GM18505 (cell line): ENCODE results near the gene SLC24A4.

ENCODE experiments used
- ATAC-seq: cut with Tn5 transposase; IDR thresholded peaks from one replicate; pipeline ENCODE4 v1.9.1; 2021; ENCODE audit not compliant: unreplicated experiment
- POLR2A ChIP-seq: IDR thresholded peaks from 4 replicates; pipeline ENCODE4 v1.6.1; 2011; ENCODE audit warnings: borderline replicate concordance; ENCODE audit not compliant: insufficient read depth, insufficient read length; ENCODE audit errors: extremely low read depth

The SLC24A4 gene

DNA sequence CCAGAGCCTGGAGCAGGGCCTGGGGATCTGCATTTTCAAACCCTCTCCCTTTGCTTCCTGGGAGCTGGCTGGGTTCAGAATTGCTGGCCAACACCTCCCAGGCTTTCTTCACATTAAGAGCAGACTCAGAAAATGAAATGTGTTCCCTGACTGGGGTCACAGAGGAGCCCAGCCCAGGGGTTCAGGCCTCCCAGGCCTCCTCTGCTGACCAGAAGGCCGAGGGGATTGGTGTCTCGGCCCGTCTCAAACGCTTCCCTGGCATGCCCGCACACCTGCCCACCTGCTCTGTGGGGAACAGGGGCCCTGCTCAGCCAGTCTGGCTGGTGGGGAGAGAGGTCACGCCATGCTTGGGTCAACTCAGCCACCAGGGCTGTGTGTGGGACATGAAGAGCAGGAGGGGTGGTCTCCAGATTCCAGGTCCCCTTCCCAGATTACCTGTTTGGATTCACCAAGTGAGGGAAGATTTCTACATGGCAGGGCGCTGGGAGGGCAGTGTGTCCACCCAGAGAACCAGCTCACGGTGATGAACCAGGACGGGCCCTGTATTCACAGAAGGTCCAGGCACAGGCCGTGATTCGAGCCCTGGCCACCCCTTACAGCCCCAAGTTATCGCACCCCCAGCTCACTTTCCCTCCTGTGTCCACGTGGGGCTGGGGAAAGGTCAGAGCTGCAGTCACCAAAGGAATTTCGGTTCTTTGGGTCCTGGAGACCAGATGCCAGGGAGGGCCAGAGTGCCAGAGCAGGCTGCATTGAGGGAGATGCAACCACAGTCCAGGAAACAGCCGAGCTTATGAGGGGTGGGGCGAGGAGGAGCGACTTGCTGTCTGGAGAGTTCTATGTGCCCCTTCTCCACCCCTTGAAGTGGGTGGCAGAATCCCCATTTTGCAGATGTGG lies 135.4 kb downstream of the SLC24A4 start:
- no peak for ATAC-seq
- TF ChIP-seq POLR2A, result no peak

DNA sequence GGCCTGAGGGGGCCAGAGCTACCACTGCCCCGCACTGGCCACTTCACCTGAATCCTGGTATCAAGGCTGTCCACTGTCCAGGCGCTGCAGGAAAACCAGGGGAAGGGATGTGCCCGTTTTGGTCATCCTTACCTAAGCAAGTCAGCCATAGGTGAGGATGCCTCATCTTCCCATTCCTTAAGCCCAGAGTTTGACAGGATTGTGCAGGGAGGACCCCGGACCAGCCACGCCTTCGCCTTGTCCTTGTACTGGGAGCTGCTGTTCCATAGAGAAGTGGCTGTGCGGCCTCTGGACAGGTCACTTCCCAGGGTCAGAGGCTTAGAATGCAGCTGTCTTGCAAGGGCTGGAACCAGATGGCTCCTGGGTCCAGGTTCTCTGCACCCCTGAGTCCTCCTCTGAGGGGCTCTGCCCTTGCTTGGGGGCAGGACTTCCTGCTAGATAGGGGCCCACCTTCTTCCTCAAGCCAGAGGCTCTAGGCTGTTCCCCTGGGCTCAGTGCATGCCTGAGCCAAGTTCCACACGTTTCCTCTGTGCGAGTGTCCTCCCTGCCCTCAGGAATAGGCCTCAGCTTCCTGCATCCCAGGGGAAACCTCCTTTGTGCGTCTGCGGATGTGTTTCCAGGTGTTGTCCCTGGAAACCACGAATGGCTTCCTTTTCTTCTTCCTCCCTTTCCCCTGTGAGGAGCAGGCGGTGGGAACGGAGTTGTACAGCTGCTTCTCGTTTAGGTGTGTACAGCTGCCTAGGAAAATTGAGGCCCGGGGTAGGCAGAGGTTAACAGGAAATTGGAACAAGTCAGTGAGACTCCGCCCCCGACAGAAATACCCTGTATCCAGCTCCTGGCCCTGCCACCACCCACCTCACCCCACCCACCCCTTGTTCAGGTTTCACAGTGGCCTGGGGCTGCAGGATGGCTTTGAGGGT lies 136.3 kb downstream of the SLC24A4 start:
- no peak for TF ChIP-seq POLR2A
- no peak for ATAC-seq

DNA sequence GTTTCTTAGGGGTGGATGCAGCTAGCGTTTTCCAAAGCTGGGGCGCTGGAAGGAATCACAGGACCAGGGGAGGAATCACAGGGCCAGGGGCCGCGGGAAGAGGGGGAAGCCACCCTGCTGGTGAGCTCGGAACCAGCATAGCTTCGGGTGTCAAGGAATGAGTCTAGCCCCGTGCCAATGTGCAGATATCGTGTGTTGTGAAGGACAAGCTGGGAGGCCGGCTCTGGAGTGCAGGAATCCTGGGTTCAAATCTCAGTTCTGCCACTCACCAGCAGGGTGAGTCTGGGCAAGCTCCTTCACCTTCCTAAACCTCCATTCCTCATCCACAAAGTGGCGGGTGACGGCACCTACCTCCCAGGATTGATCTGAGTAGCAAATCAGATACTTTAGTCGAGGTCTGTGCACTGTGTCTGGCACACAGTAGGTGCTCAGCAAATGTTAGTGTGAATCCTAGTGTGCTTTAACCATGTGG lies 137.0 kb downstream of the SLC24A4 start:
- TF ChIP-seq POLR2A, result no peak
- no peak for ATAC-seq

DNA sequence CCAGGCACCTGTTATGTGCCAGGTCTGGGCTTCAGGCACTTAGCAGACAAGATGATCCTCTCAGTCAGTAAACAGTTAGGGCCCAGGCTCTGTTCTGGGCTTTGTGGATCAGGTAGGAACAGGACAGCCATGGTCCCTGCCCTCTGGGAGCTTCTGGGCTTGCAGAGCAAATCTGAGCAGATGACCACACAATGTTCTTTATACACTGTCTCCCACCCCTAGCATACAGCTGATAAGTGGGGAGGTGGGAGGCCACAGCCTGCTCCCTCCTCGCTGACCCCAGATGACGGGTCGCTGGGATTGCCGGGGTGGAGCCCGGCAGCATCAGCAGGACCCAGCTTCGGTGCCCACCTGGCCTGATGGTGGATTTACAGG lies 137.6 kb downstream of the SLC24A4 start:
- ATAC-seq, result no peak
- no peak for TF ChIP-seq POLR2A

DNA sequence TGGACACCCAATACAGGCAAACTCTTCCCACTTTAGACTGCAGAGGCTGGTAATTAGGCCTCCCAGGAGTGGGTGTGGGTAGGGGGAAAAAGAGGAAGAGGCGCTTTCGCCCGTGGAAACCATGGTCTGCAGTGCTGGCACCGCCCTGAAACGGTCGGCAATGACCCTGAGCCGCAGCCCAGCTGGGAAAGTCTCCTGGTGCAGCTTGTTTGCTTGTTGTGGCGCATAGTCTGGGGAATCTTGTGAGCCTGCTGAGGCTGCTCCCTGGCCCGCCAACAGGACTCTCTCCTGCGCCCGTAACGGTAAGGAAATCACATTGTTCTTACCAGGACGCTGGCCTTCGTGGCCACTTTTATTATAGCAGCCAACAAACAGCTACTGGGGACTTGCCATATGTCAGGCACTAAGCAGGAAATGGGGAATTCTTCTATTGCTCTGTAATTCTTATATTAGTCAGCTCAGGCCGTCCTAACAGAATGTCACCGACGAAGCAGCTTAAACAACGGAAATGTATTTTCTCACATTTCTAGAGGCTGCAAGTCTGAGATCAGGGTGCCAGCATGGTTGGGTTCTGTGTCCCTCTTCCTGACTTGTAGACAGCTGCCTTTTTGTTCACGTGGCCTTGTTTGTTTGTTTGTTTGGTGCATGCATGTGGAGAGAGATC lies 138.1 kb downstream of the SLC24A4 start:
- TF ChIP-seq POLR2A, result no peak
- no peak for ATAC-seq

DNA sequence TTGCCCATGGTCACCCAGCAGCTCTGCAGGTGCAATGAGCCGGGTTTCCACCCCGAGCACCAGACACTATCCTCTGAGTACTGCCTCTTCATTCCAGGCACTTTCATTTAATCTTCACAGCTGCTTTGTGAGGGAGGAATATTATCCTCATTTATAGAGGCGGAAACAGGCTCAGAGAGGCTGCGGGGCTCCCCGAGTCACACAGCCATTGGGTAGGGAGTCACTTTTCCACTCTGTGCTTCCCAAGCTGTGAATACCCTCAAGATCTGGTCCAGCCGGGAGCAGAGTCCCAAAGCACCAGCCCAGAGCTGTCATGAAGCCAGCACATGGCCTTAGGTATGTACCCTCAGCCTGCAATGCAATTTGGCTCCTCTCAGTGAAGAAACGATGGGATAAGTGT lies 138.9 kb downstream of the SLC24A4 start:
- no peak for TF ChIP-seq POLR2A
- no peak for ATAC-seq

DNA sequence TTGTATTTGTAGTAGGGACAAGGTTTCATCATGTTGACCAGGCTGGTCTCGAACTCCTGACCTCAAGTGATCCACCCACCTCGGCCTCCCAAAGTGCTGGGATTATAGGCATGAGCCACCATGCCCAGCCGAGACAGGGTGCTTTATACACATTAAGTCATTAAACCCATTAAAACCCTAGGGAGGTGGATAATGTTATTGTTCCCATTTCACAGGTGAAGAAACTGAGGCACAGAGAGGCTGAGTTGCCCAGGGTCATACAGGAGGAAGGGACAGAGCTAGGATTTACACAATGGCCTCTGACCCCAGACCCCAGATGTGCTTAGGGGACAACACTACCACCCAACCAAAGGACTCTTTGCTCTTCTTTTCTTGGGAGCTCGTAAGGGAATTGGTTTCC lies 139.6 kb downstream of the SLC24A4 start:
- TF ChIP-seq POLR2A, result no peak
- no peak for ATAC-seq

DNA sequence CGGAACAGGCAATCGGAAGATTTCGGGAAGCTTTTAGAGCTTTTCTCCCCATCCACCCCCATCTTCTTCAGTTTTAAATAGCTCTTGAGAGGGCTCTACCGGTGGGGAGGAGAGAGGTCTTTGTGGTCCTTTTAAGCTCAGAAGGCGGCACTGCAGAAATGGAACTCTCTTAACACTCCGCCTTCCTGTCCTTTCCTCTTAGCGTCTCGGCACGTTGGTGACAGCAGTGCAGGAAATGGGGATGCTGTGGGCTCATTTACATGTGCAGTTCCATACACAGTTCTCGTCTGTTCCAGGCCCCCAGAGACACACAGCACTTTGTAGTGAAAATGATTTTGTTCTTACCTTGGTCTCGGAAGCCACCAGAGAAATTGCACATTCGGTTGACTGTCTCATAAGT lies 140.2 kb downstream of the SLC24A4 start:
- no peak for ATAC-seq
- TF ChIP-seq POLR2A, result no peak

DNA sequence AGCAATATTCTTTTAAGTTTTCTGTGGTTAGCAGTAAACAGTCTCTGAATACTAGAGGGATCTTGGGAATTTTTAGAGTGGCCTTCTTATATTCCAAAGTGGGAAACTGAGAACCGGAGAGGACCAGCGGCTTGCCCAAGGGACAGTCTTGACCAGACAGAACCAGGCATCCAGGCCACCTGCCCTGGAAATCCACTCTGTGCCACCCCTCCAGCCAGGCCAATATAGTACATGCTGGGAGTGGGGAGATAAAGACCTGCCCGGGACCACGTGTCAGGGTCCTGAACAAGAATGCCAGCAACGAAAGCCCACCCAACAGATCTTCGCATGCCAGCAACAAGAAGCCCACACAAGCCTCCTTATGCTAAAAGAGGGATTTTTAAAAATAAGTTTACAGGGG lies 141.2 kb downstream of the SLC24A4 start:
- ATAC-seq, result no peak
- TF ChIP-seq POLR2A, result no peak

DNA sequence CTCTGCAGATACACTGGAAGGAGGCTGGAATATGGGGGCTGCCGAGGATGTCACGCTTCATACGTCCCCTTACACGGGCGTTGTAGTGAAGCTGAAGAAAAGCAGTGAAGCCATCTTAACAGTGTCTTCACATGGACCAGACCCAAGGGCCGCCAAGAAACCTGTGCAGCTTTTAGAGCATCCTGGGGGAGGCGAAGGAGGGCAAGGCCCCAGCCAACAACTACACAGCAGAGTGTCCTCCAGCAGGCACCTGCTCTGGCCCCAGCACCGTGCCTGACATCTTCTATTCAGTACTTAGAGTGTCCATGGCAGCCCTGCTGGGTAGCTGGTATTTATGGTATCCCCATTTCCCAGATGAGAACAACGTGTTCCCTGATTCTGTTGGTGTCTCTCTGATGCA lies 141.8 kb downstream of the SLC24A4 start:
- no peak for TF ChIP-seq POLR2A
- ATAC-seq, result no peak

DNA sequence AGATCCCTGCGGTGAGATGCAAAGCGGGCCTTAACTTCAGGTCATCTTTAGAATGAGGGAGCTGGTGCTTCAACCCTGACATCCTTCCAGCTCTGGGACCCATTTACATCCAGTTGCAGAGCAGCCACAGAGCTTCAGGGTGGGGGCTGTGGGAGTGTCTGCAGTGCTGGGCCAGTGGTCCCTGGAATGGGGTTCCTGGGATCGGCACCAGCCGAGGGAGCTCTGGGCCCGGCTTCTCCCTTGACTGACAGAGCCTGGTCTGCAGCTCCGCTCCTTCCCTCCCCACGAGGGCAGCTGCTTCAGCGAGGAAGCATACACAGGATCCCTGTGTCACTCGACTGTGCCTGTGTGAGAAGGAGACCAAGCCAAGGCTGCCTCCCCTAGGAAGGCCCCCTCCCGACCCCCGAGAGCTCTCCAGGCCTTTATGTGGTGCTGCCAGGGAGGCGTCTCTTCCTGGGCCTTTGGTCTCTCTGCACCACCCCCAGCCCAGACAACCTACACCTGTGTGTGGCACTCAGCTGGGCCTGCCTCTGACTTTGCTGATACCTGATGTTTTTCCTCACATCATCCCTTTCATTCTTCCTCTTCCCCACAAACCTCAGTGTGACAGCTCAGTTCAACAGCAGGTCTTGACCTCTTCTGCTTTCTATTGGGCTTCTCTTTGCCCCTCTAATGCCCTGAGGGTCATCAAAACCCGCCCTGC lies 142.5 kb downstream of the SLC24A4 start:
- no peak for ATAC-seq
- no peak for TF ChIP-seq POLR2A

DNA sequence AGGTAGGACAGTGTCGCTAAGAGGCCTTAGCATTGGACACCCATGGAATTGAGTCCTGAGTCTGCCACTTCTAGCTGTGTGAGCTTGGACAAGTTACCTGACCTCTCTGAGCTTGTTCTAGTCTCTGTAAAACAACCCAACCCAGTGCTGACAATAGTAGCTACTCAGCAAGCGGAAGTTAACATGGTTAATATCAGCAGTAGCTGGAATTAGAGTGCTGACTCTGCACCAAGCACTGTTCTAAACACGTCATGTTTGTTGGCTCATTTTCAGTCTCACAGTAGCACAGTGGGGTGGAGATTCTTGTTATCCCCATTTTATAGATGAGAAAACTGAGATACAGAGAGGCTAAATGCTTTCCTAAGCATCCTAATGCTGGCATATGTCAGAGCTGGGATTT lies 143.1 kb downstream of the SLC24A4 start:
- TF ChIP-seq POLR2A, result no peak
- no peak for ATAC-seq

DNA sequence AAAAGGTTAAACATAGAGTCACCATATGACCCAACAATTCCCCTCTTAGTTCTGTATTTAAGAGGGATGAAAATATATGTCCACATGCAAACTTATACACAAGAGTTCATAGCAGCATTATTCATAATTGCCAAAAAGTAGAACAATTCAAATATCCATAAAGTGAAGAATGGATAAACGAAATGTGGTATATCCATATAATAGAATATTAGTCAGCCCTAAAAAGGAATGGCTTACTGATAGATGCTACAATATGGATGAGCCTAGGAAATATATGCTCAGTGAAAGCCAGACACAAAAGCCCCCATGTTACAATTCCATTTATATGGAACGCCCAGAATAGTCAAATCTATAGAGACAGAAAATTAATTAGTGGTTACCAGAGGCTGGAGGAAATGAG lies 146.6 kb downstream of the SLC24A4 start:
- ATAC-seq, result no peak

DNA sequence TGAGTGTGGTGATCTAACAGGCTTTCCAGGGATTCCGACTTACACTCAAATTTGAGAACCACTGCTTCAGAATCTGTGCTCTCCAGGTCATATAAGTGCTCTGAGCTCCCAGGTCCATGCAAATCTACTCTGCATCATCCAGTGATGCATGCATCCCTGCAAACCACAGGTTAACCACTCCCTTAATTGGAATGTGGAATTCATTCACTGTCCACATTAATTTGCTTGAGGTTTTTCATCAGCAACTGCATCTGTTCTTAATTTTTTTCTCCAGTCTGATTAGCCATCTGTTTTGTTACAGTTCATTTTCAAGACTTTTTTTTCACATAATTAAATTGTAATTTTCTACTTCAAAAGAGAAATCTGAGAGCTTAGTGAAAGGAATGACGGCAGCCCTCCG lies 147.2 kb downstream of the SLC24A4 start:
- no peak for TF ChIP-seq POLR2A
- ATAC-seq, result no peak

More for the DNA sequence above, 146.6 kb downstream of the SLC24A4 start:
- TF ChIP-seq POLR2A, result no peak
